Measurements from ENCODE around the gene MSANTD4.

DNA sequence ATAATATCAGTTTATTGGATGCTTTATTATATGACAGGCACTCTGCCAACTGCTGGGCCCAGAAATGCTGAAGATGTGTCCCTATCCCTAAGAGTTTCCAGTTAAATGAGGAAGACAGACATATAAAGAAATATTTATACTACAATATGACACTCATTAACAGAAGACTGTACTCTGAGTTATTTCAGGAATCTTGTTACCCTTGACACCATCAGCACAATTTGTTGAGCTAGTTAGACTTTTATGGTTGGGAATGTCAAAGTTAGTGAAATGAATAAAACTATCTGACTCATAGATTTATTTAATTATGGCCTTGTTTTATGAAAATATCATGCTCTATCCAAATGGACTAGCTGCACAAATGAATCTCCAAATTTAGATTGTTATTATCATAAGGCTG, 25.6 kb upstream of the MSANTD4 start:
- no peak for TF ChIP-seq EZH2 (IDR thresholded peaks at IDR 0.05; ENCODE audit: borderline replicate concordance, insufficient read depth, low read depth, low read length, poor library complexity, severe bottlenecking)
- TF ChIP-seq CTCF (IDR thresholded peaks at IDR 0.05) = no peak

All from B cell (primary cell).